Occipital lobe (tissue), 2 donors: ENCODE results near the gene TMX3. TPM values are rescaled to one million over a fixed set of nuclear protein-coding genes. Genes with fewer than 3 reads are reported as not detected.

Experiments
- DNase-seq: peaks from one replicate; lab custom pipeline; 2025; lab: John Stamatoyannopoulos, UW
- total RNA-seq: library from RNA; depleted of rRNA; stranded (reverse); fragments of >200 nt; gene quantifications from one replicate; pipeline ENCODE4 v1.2.3, GENCODE V29; 2014

TMX3 gene
- total RNA-seq, 1 donor from 2014 or later = 84.7 TPM

GRCh38 chr18:68713131-68713530, 1.8 kb downstream of the TMX3 start:
- DNase-seq = no peak

GRCh38 chr18:68707646-68708045, 7.3 kb downstream of the TMX3 start:
- DNase-seq = no peak

GRCh38 chr18:68705119-68705518, 9.8 kb downstream of the TMX3 start:
- DNase-seq = no peak

GRCh38 chr18:68703326-68703725, 11.6 kb downstream of the TMX3 start:
- DNase-seq = no peak

GRCh38 chr18:68701353-68701752, 13.6 kb downstream of the TMX3 start:
- no peak for DNase-seq

- no peak for DNase-seq
Observed at GRCh38 chr18:68699043-68699442, 15.9 kb downstream of the TMX3 start.

GRCh38 chr18:68696937-68697336, 18.0 kb downstream of the TMX3 start:
- DNase-seq = no peak

GRCh38 chr18:68694316-68694715, 20.6 kb downstream of the TMX3 start:
- peak; percentile 67 for DNase-seq

- DNase-seq = peak; percentile 57
Observed at GRCh38 chr18:68693091-68693815, 21.7 kb downstream of the TMX3 start.

- no peak for DNase-seq
Observed at GRCh38 chr18:68679528-68679927, 35.4 kb downstream of the TMX3 start.

- DNase-seq = no peak
Observed at GRCh38 chr18:68676913-68677312, 38.0 kb downstream of the TMX3 start.

GRCh38 chr18:68667121-68667520, 47.8 kb downstream of the TMX3 start:
- no peak for DNase-seq

GRCh38 chr18:68666381-68666780, 48.5 kb downstream of the TMX3 start:
- DNase-seq = no peak

GRCh38 chr18:68665628-68666027, 49.3 kb downstream of the TMX3 start:
- DNase-seq = no peak

- DNase-seq = no peak
Observed at GRCh38 chr18:68662754-68663153, 52.2 kb downstream of the TMX3 start.

- no peak for DNase-seq
Observed at GRCh38 chr18:68660354-68661183, 54.3 kb downstream of the TMX3 start.

- DNase-seq = no peak
Observed at GRCh38 chr18:68648191-68648590, 66.7 kb downstream of the TMX3 start.

GRCh38 chr18:68642003-68642402, 72.9 kb downstream of the TMX3 start:
- no peak for DNase-seq

- DNase-seq = no peak
Observed at GRCh38 chr18:68640861-68641260, 74.0 kb downstream of the TMX3 start.

GRCh38 chr18:68638613-68639012, 76.3 kb downstream of the TMX3 start:
- no peak for DNase-seq

GRCh38 chr18:68627812-68628211, 87.1 kb downstream of the TMX3 start:
- no peak for DNase-seq
